Mucosa of stomach (tissue), 1 donor: ENCODE measurements around the gene COPZ2.
A peak's percentile ranks its signal among the peaks of the same experiment; 100 is the strongest.

Source experiments
- H3K27me3 ChIP-seq: one replicate; pipeline ENCODE4 v1.7.0; 2013; ENCODE audit warnings: mild to moderate bottlenecking, low read length; ENCODE audit not compliant: control insufficient read depth, insufficient read depth
- H3K36me3 ChIP-seq: one replicate; pipeline ENCODE4 v1.7.0; 2013; ENCODE audit warnings: low read length; ENCODE audit not compliant: control insufficient read depth, insufficient read depth
- H3K4me1 ChIP-seq: one replicate; pipeline ENCODE4 v1.7.0; 2013; ENCODE audit warnings: mild to moderate bottlenecking, low read length; ENCODE audit not compliant: control insufficient read depth, insufficient read depth
- H3K4me3 ChIP-seq: one replicate; pipeline ENCODE4 v1.7.0; 2013; ENCODE audit warnings: low read length
- H3K9ac ChIP-seq: one replicate; pipeline ENCODE4 v1.7.0; 2013; ENCODE audit warnings: mild to moderate bottlenecking, low read length, moderate library complexity
- H3K9me3 ChIP-seq: one replicate; pipeline ENCODE4 v1.7.0; 2013; ENCODE audit warnings: mild to moderate bottlenecking, low read length, moderate library complexity; ENCODE audit not compliant: control insufficient read depth
- donor health status: Pancreatic carcinoma.

COPZ2 gene

DNA sequence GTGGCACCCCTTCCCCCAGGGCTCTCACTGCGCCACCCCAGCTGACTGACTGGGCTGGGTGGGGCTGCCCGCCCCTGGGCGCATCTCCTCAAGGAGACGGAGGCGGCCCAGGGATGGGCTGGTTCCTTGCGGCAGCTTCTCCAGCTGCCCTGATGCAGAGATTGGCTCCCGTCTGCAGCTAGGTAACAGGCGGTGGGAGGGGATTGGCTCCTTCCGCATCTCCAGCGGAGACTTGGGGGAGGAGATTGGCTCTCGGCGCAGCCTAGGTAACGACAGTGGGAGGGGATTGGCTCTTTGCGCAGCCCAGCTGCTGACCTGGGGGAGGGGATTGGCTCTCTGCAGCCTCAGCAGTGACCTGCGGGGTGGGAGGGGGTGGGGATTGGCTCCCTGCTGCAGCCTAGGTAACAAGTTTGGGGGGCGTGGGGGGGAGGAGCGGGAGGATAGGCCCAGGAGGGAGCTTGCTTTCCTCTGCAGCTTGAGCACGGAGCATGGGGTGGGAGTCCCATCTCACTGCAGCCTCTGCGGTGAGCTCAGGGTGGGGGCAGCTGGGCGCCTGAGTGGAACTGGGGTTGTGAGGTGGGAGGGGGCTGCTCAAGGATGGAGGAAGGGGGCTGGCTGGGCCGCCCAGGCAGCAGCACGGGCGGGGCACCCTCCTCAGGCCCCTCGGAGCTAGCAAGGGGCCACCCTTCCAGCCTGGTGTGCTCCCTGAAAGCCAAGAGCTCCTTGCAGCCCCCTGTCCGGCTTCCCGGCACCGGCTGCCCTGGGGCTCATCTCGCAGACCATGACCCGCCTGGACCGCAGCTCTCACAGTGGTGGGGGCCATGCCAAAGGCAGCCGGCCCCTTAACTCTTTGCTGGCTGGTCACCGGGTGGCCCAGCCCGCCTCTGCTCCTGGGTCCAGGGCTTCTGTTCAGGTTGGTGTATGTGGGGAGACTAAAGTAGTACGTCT, 16.9 kb upstream of the COPZ2 start:
- no peaks in the 10 kb centered on the region for H3K9me3 ChIP-seq
- no peaks in the 10 kb centered on the region for H3K27me3 ChIP-seq
- H3K4me3 ChIP-seq: no peak overlapping the region
- H3K36me3 ChIP-seq: peaks cover 30% of the 10 kb centered on the region
- peaks cover 61% of the 10 kb centered on the region for H3K4me1 ChIP-seq
- H3K9ac ChIP-seq: no peak overlapping the region

DNA sequence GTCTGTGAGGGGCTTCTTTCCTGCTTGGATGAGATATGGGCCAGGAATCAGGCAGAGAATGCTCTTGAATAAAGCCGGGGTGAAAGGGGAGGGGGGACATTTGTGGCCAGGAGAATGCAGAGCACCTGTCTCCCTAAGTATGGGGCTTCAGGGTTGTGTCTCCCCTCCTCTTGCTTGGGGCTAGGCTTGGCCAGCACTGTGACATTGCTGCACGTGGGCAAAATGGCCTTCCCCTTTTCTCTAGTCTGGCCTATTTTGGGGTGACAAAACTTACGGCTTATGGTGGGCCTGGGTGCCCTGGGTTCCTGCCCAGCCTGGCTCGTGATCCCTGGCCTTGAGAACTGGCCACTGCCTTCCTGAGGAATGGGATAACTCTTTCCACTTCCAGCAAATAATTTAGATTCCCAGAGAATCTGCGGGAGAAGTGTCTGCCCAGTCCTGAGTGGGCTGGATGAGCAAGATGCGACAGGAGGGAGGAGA, 16.2 kb upstream of the COPZ2 start:
- Histone ChIP-seq H3K9ac (peak overlapping the region; percentile 24), H3K27me3 (no peaks in the 10 kb centered on the region), H3K4me3 (no peak overlapping the region), H3K36me3 (peaks cover 25% of the 10 kb centered on the region), H3K4me1 (peaks cover 62% of the 10 kb centered on the region), H3K9me3 (no peaks in the 10 kb centered on the region)

DNA sequence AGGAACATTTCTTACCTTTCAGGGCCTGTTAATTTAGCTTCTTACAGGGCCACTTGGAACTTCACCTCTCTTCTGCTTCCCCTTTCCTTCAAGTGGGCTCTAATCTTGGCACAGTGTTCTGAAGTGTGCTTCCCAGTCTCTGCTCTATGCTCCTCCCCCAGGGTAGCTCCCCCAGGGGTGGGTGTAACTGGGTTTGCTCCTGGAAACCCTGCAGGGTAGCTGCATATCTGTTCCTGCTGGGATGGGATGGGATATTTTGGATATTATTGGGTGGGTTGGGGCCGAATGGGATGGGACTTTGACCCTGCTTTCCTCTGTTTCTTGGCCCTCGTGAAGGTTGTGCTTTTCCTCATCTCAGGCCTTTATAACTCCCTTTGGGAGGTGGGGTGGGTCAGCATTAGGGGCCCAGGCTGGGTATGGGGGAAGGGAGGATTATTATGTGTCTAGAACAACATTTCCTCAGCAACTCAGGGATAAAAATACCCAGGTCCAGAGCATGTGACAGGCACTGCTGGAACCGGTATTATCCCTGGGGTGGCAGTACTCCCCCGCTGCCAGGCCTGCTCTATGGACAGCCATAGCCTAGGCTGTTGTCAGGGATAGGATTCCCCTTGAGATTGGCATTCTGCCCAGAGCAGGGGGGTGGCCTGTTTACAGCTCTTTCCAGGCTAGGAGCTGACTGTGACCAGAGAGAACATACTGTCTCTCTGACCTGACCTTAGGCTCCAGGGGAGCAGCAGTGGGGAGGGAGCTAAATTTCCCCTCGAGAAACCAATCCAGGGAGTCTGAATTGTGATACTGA, 15.6 kb upstream of the COPZ2 start:
- Histone ChIP-seq H3K27me3 (no peaks in the 10 kb centered on the region), H3K9me3 (no peaks in the 10 kb centered on the region), H3K4me1 (peaks cover 62% of the 10 kb centered on the region), H3K9ac (peak overlapping the region; percentile 24), H3K4me3 (no peak overlapping the region), H3K36me3 (peaks cover 18% of the 10 kb centered on the region)

DNA sequence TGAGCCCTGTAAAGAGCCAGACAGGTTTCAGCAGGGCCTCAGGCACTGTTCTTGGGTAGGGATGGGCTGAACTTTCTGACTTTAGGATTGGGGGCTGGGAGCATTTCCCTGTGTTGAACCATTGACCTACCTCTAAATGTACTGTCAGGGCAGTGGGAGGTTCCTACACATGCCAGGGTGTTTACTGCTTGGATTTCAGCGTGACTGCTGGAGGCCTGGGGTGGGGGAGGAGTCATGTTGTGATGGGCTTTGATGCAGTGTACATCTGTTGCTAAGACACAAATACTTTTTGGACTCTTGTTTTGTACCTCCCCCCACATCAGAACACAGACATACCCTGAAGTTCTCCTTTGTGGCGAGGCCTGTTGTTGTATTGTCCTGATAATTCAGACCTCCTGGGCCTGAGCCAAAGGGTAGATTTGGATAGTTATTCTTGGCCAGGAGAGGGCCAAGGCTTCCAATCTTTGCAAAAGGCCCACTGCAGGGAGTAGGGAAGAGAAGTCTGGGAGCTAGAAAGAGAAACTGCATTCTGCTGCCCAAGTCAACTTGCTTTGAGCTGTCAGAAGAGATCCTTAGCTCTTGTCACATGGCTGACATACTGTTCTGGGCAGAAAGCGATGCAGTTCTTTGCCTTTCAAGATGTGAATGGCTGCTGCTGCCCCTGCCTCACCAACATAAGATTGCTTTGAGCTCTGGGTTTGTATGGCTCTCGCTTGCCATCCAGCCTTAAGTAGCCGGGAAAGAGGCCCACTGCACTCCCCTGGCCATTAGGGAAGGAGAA, 14.3 kb upstream of the COPZ2 start:
- H3K36me3 ChIP-seq: peaks cover 7% of the 10 kb centered on the region
- peak overlapping the region; percentile 41 for H3K9ac ChIP-seq
- H3K9me3 ChIP-seq: no peaks in the 10 kb centered on the region
- no peaks in the 10 kb centered on the region for H3K27me3 ChIP-seq
- peaks cover 66% of the 10 kb centered on the region for H3K4me1 ChIP-seq
- H3K4me3 ChIP-seq: no peak overlapping the region

DNA sequence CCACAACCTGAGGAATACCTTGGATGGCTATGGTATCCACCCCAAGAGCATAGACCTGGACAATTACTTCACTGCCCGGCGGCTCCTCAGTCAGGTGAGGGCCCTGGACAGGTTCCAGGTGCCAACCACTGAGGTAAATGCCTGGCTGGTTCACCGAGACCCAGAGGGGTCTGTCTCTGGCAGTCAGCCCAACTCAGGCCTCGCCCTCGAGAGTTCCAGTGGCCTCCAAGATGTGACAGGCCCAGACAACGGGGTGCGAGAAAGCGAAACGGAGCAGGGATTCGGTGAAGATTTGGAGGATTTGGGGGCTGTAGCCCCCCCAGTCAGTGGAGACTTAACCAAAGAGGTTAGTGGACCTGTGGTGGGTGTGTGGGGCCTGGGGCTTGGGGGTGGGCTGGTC, 13.7 kb upstream of the COPZ2 start:
- Histone ChIP-seq H3K4me1 (peaks cover 72% of the 10 kb centered on the region), H3K36me3 (peaks cover 7% of the 10 kb centered on the region)

DNA sequence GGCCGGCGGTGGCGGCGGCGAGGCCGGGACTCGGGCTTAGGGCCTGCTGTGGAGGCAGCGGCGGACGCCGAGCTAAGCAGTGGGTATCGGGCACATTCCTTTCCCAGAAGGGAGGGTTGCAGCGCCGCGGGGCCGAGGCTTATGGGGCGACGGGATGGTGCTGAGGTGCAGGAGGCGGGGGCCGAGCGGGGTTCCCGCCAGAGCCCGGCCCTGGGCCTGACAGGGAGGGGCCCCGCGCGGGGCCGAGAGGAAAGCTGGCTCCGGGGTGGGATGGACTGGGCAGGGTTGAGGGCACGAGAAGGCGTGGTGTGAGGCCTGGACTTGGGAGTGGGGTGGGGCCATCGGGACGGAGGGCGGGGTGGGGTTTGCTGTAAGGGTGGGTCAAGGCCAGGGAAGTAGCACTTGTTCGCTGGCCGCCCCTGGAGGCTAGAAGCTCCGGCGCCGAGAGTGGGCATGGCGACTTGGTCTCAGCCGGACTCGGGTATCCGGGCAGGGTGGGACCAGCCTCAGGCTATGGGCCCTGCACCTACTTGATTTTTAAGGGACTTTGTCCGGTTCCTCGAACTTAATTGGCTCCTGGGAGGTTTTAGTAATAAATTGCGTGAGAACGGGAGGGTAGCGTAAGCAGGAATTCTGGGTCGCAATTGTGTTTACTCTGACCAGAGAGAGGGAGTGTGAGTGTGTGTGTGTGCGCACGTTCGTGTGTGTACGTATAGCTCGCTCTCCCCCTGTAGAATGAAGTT, 11.0 kb upstream of the COPZ2 start:
- Histone ChIP-seq H3K4me1 (peaks cover 59% of the 10 kb centered on the region), H3K9me3 (no peaks in the 10 kb centered on the region), H3K27me3 (no peaks in the 10 kb centered on the region), H3K4me3 (peak overlapping the region; percentile 29), H3K9ac (peak overlapping the region; percentile 78), H3K36me3 (peaks cover 2% of the 10 kb centered on the region)

More for the DNA sequence above, 13.7 kb upstream of the COPZ2 start:
- Histone ChIP-seq H3K9ac (peak overlapping the region; percentile 41), H3K4me3 (no peak overlapping the region), H3K27me3 (no peaks in the 10 kb centered on the region), H3K9me3 (no peaks in the 10 kb centered on the region)

DNA sequence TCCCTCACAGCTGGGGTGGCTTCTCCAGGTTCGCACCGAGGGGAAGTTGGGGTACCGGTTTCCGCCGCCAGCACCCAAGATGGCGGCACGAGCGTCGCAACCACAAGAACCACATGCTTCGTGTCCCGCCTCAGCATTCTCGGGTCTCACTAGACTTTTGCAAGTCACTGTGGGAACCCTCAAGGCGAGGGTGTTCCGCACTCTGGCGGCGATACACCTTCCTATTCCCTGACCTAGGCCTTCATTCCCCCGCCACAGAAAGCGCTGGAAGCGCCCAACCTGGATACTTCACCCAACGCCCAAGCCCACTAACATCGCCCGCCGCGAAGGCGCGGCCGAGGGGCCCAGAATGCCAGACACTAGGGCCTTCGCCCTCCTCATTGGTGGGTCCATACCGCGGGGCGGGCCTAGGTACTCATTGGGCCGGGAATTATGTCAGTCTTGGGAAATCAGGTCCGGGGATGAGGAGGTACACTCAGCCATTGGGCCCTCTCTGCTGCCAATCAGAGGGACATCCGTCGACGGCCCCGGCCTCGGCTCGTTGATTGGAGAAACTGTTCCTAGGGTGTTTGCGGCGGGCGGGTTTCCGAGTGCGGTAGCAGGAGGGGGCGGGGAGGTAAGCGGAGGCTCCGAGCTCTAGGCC, 10.3 kb upstream of the COPZ2 start, which contains the start of gene NFE2L1:
Gene NFE2L1 (plus strand): TSS at position 619 of the 643 bp plus-strand sequence. CDS start 2,760 bp downstream, outside the sequence.
- Histone ChIP-seq H3K4me1 (peaks cover 52% of the 10 kb centered on the region), H3K9me3 (no peaks in the 10 kb centered on the region), H3K4me3 (peak within 1 kb of the TSS; percentile 88)

DNA sequence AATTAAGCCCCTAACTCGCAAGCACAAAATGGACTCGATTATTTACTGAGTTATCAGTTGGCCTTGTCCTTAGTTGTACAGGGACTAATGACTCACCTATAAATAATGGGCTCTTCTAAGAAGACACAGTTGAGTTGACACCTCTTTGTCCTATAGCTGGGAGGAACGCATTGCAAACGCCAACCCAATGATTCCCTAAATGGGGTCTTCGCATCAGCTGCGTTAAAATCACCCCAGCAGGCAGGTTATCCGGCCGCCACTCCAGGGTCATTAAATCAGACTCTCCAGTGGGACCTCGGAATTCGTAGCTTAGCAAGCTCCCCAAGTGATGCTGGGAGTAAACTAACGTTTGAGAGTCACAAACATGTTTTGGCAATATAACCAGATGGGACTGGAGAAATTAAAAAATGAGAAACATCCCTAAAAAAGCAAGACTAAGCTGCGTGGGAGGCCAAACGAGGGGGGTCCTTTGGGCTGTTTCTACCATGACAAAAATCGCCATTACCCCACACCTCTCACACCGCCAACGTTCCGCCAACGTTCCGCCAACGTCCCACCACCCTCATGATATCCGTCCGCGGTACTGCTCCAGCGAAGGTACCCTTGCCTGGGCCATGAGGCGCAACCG, 9.6 kb upstream of the COPZ2 start:
- H3K9me3 ChIP-seq: no peaks in the 10 kb centered on the region
- H3K9ac ChIP-seq: peak overlapping the region; percentile 82
- H3K36me3 ChIP-seq: no peaks in the 10 kb centered on the region
- H3K27me3 ChIP-seq: no peaks in the 10 kb centered on the region
- peaks cover 46% of the 10 kb centered on the region for H3K4me1 ChIP-seq
- peak overlapping the region; percentile 88 for H3K4me3 ChIP-seq

More for the DNA sequence above, 10.3 kb upstream of the COPZ2 start, which contains the start of gene NFE2L1:
- Histone ChIP-seq H3K36me3 (no peaks in the 10 kb centered on the region), H3K27me3 (no peaks in the 10 kb centered on the region), H3K9ac (peak within 1 kb of the TSS; percentile 82)

DNA sequence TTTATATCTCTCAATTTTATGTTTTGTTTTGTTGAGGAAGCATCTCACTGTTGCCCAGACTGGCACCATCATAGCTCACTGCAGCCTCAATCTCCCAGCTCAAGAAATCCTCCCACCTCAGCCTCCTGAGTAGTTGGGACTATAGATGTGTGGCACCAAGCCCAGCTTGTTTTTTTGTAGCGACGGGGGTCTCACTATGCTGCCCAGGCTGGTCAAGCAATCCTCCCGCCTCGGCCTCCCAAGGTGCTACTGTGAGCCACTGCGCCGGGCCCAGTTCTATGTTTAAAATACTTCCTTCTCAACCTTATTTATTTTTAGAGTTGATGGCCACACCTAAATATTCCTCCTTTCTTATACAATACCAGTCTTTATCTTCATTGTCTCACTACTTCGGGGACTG, 8.7 kb upstream of the COPZ2 start:
- Histone ChIP-seq H3K9ac (no peak overlapping the region), H3K9me3 (no peaks in the 10 kb centered on the region), H3K4me1 (peaks cover 36% of the 10 kb centered on the region), H3K4me3 (no peak overlapping the region), H3K36me3 (no peaks in the 10 kb centered on the region), H3K27me3 (no peaks in the 10 kb centered on the region)

DNA sequence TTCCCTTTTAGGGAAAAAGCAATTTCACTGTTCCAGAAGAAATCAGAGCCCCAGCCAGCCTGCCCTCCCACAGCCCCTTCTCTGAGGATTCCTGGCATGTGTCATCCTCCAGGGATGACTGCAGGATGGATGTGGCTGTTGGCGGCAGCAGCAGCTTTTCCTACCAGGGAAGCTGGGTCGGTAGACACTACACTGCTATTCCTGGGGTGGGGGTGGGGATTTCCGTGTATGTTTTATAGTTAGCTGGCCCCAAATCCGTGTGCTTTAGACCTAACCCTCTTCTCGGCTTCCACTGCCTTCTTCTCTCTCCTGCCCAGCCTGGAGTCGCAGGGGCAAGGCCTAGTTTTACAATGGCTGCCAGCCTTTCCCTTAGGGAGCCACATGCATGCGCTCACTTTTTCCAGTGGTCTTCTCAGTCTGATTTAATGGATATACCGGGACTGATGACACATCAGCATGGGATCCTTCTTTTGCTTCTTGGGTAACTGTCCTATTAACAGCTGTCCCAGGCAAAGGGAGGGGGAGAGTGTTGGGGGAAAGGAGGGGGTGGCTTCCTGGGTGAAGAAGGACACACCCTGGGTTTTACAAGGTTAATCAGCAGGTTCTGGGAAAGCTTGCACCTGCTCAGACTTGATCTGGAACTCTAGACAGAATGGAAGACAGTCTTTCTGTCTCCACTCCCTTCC, 7.9 kb upstream of the COPZ2 start:
- no peaks in the 10 kb centered on the region for H3K9me3 ChIP-seq
- no peak overlapping the region for H3K4me3 ChIP-seq
- H3K27me3 ChIP-seq: no peaks in the 10 kb centered on the region
- peaks cover 28% of the 10 kb centered on the region for H3K4me1 ChIP-seq
- H3K9ac ChIP-seq: no peak overlapping the region
- no peaks in the 10 kb centered on the region for H3K36me3 ChIP-seq
